GM18951 (cell line): ENCODE results near the gene DNASE1.
A peak's percentile ranks its signal among the peaks of the same experiment; 100 is the strongest.
"Not testable (repeated sequence)": the region's sequence is repeated elsewhere in the genome, so short reads cannot be mapped to it uniquely, and the experiment has no call there.

Experiments
- POLR2A ChIP-seq: IDR thresholded peaks from 4 replicates; pipeline ENCODE4 v1.6.1; 2011; ENCODE audit warnings: mild to moderate bottlenecking; ENCODE audit not compliant: insufficient read length, insufficient read depth; ENCODE audit errors: extremely low read depth
- in situ Hi-C: fragments of 300-500 bp; cut with MboI; formaldehyde crosslinking; loops from one replicate; pipeline ENCODE4 v1.12.0; 2022; ENCODE audit warnings: low sequenced_read_pairs, mixed read lengths, inconsistent platforms; ENCODE audit not compliant: unreplicated experiment

DNASE1 gene, protein sequence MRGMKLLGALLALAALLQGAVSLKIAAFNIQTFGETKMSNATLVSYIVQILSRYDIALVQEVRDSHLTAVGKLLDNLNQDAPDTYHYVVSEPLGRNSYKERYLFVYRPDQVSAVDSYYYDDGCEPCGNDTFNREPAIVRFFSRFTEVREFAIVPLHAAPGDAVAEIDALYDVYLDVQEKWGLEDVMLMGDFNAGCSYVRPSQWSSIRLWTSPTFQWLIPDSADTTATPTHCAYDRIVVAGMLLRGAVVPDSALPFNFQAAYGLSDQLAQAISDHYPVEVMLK

DNA sequence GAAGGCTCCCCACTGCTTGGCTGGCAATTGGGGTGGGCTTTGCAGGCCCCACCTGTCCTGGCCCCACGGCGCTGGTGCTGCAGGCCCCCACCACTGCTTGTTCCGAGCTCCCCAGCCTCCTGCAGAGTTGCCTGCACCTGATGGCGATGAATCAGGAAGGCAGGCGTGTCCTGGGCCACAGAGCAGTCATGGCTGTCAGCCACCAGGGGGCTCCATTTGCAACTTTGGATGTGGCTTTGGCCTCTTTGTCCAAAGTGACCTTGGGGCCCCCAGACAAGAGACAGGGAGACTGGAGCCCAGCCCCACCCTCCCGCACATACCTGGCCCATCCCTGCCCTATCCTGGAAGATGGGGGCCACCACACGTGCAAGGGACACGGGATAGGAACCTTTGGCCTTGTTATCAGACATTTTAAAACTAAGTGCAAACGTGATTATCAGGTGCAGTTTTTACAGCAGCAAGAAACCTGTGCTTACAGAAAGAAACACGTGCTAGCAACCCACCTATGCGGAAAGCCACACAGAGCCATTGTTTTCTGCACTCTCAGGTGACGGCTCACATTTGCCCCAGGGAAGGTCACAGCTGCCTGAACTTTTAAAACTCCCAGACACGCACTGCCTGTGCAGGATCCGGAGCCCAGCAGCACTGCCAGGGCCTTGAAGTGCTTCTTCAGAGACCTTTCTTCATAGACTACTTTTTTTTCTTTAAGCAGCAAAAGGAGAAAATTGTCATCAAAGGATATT, at the start of gene DNASE1:
TSS of gene DNASE1 (plus strand) at position 443 of the 743 bp plus-strand sequence. CDS start 683 bp downstream, outside the sequence.
- in situ Hi-C loops, result no loop called here
- TF ChIP-seq POLR2A, result no peak

DNA sequence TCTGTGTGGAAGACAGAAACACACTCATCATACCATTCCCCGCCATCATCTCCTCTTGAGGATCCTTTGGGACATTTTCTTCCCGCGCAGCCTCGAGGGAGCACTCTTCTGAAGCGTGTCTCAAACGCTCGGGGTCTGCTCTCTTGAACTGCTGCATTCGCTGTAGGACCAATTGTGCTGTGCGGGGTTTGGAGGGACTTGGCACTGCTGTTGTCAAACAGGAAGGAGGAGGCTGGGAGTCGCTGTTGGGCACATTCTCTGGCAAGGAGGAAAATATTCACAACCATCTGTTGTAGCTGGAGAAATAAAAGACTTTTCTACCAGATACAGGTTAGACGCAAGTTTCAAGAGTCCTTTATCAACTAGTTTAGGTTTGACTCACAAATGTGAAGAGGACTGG, 48.0 kb upstream of the DNASE1 start:
- in situ Hi-C loops, result no loop called here
- no peak for TF ChIP-seq POLR2A

DNA sequence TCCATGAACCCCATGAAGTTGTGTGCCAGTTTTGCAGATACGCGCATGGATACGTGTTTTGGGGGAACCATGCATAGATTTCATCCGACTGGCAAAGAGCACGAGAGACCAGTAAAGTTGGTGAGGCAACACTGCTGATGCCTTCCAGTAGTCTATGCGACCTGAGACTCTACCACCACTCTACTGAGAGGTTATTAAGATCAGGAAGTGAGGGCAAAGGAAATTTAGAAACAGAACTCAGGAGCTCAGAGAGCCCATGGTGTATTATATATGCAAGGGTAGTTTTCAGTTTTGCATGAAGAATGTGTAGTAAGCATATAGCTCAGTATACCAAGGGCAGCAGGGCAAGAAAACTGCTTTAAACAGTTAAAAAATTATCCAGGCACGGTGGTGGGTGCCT, 47.3 kb upstream of the DNASE1 start:
- TF ChIP-seq POLR2A, result no peak
- in situ Hi-C loops, result no loop called here

DNA sequence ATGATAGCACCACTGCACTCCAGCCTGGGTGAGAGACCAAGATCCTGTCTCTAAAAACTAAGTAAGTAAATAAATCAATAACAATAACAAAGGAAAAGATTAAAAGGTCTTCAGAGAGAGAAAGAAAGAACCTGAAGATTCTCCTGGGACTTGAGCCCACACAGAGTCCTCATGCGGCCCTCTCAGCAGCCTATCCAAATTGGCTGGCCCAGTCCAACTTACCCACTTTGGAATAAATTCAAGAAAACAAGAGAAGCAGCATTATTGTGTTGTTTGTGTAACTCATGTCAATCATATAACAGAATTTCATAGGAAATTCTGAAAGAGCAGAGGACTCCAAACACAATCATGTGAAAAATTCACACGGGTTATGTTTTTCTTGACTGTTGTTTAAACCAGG, 46.9 kb upstream of the DNASE1 start:
- in situ Hi-C loops, result no loop called here
- no peak for TF ChIP-seq POLR2A

DNA sequence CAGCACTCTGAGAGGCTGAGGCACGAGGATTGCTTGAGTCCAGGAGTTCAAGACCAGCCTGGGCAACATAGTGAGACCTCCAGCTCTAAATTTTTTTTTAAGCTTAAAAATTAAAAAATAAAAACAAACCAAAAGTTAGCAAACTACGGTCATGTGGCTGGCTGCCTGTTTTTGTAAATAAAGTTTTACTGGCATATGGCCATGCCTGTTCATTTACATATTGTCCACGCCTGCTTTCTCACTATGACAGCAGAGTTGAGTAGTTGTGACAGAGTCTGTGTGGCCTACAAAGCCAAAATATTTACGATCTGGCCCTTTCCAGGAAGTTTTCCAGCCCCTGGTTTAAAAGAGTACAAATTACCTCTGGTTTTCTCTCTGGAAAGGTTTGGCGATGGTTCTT, 46.4 kb upstream of the DNASE1 start:
- in situ Hi-C loops, result no loop called here

DNA sequence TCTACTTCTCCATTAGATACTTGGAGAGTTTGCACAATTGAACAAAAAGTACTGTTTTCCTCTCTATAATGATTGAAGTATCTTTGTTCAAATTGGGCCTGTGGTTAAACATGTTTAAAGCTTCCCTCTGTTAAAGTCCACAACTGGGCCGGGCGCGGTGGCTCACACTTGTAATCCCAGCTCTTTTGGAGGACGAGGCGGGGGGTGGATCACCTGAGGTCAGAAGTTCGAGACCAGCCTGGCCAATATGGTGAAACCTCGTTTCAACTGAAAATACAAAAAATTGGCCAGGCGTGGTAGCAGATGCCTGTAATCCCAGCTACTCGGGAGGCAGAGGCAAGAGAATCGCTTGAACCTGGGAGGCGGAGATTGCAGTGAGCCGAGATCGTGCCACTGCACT, 45.5 kb upstream of the DNASE1 start:
- in situ Hi-C loops, result not testable (repeated sequence)

More for the DNA sequence above, 46.4 kb upstream of the DNASE1 start:
- no peak for TF ChIP-seq POLR2A

DNA sequence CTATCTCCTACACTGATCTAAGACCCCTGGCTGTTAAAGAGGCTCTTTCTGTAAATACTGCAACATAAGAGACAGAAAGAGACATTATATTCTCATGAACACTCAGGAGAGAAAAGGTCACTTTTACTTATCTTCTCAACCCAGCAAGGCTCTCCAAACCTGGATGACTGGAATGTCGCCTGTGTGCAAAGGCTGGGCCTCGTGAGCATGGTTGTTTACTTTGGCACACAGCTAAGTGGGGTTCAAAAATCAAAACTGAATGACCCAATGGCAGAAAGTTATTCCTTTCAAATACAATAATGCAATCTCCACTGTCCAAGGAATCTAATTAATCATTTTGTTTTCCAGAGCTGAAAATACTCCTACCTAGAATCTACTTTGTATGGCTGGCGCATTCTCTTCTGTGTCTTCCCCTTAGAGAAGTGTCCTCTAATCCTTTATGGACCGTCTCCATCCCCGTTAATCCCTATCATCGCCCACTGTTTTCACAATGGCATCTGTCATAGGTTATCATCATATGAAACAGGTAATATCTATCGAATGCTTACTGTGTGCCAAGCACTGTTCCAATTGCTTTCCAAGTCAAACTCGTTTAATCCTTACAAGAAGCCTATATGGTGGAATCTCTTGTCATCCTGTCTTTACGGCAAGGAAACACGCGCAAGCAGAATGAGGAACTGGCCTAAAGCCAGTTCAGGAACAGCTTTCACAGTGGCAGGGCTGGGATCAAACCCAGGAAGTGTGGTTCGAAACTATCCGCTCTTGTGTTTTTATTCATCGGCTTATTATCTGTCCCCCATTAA, 44.4 kb upstream of the DNASE1 start:
- in situ Hi-C loops, result no loop called here
- TF ChIP-seq POLR2A, result no peak

DNA sequence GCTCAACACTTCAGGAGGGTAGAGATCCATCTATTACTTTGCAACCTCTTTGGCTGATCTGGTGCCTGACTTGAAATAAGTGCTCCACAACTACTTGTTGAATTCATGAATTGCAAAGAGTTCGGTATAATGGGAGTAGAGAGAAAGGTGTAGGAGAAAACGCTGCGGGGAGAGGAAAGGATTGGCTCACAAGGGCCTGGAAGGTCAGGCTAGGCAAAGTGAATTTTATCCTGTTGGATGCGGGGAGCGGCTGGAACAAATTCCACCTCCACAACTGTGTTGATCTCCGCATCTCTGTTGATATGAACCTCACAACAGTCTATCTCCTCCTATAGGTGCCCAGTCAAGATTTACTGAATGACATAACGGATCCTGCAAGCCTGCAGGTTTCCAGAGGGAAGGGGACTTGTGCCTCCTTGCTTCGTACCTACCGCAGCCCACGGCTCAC, 43.8 kb upstream of the DNASE1 start:
- in situ Hi-C loops, result no loop called here
- no peak for TF ChIP-seq POLR2A

DNA sequence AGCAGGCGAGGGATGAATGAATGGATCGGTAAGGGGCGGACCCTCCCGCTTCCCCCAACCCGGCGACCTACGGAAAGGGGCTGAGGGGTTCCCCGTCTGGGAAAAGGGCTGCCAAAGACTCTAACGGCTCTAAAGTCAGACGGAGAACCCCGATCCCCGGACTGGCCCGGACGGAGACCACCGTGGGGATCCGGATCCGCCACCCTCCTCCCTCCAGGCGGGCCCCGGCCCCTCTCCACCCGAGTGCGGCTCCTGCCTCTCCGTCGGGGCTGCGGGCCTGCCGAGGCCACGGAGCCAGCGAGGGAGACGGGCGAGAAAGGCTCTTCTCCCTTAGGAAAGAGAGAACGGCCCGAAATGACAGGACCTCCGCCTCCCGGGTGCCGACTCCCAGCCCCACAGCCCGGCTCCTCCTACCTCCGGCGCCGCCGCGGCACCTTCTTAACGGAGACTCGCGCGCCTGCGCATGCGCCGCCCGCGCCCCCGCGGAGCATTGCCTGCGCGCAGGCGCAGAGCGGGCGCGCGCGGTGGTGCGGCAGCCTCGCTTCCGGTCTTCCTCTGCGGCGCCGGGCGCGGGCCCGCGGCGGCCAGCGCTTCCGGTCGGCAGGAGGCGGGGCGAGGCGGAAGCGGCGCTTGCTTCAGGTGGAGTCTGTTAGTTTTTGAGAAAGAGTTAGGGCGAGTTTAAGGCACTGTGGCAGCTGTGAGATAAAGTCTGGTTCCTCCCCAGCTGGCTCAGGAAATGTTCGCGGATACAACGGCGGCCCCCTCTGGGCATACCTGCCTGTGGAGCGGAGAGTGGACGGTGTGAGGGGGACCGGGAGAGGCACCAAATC, 43.1 kb upstream of the DNASE1 start, which contains the start of gene SLX4:
TSS of gene SLX4 (minus strand) at position 461 of the 830 bp plus-strand sequence. CDS start 2,642 bp downstream, outside the sequence.
- TF ChIP-seq POLR2A, result peak; percentile 93

DNA sequence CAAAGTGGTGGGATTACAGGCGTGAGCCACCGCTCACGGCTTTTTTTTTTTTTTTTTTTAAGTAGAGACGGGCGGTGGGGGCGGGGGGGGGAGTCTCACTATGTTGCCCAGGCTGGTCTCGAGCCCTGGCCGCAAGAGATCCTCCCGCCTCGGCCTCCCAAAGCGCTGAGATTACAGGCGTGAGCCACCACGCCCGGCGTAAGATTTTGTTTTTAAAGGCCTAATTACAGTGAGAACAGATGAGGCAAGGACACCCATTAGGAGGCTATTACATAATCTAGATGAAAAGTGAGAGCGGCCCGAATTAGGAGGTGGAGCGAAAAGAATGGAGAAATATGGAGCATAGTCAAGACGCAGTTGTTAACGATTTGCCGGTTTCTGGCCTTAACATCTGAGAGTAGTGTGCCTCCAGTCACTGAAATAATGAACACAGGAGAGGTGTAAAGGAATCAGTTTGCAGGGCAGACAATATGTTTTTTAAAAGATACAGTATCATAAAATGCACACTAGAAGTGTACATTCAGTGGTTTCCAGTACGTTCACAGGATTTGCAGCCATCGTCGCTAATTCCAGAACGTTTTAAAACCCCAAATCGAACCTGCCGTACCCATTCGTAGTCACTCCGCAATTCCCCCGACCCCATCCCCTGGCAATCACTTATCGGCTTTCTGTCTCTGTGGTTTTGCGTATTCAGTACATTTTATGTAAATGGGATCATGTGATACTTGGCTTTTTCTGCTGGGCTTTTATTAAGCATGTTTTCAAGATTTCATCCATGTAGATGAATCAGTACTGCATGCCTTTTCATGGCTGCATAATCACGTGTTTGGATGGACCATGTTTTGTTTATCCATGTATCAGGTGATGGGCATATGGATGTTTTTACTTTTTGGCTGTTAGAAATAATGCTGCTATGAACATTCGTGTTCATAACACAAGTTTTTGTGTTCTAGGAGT, 41.7 kb upstream of the DNASE1 start:
- TF ChIP-seq POLR2A, result no peak
- in situ Hi-C loops, result no loop called here

More for the DNA sequence above, 43.1 kb upstream of the DNASE1 start, which contains the start of gene SLX4:
- in situ Hi-C loops, result no loop called here

DNA sequence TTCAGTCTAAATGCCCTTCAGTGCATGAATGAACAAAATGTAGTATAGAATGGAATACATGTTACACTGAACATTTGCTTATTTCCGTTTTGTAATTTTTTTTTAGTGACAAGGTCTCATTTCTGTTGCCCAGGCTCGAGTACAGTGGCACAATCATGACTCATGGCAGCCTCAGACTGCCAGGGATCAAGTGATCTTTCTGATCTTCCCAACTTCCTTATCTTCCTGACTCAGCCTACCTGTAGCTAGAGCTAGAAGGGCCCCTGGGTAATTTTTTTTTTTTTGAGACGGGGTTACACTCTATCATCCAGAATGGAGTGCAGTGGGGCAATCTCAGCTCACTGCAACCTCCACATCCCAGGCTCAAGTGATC, 35.7 kb upstream of the DNASE1 start:
- in situ Hi-C loops, result no loop called here
- TF ChIP-seq POLR2A, result no peak
